HG03139 (cell line): ENCODE data around the gene OR52N2.
A peak's percentile ranks its signal among the peaks of the same experiment; 100 is the strongest.

Source experiments
- ATAC-seq: cut with Tn5 transposase; IDR thresholded peaks from one replicate; pipeline ENCODE4 v1.9.1; 2021; ENCODE audit not compliant: unreplicated experiment

OR52N2 gene

DNA sequence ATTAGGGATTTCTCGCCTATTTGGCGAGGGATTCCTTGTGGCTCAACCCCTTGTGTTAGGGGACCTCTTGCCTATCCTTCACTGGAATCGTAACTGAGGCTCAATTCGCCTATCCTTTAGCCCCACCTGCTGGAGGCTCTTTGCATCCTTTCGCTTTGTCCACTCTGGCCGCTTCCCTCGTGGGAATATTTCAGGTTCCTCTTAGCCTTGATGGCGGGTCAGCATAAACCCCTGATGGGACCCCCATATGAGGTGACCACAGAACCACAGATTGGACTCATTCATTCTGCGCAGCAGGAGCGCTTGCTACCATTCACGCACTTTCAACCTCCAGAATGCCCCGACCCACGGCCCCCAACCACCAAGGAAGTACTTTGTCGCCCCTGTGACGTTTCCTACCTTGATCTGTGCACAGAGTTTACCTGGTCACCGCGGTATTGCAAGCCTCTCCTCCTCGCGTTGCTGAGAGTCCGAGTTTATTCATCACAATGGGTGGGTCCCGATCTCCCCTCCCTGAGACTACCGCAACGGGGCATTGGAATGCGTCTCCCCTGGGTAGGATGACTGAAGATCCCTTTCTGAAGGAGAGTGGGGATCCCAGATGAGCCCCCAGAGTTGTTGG lies at the start of gene OR52N2:
OR52N2 (plus strand) TSS at position 425 of the 622 bp plus-strand sequence. CDS start 11,412 bp downstream, outside the sequence.
- ATAC-seq, result peak; percentile 84

GRCh38 chr11:5767056-5767455 lies 41.7 kb upstream of the OR52N2 start:
- ATAC-seq, result no peak

GRCh38 chr11:5783255-5783654 lies 25.5 kb upstream of the OR52N2 start, which contains the start of gene OR52N5:
Gene OR52N5 (minus strand): TSS chr11:5783355. CDS start chr11:5778634, 4,721 bp downstream.
- ATAC-seq, result no peak

DNA sequence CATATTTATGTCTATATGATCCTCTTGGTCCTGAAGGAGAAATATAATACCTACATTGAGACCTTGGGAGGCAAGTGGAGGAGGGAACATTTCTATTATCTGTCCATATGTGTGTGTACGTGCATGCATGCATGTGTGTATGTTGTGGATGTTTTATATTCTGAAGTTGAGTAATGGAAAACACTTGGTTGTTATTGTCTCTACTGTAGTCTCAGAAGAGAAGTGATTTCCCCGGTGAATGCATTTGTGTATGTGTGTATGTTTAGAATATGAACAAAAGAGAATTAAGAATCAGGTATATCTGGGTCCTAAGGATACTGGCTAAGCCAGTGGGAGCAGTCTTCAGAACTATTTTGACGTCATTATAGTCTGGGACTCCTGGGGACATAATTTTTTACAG lies 17.6 kb upstream of the OR52N2 start, which contains the start of gene OR52N1:
OR52N1 (minus strand) TSS at position 101 of the 400 bp plus-strand sequence. CDS start 2,449 bp downstream, outside the sequence.
- no peak for ATAC-seq

GRCh38 chr11:5796541-5796940 lies 12.2 kb upstream of the OR52N2 start:
- ATAC-seq, result no peak

DNA sequence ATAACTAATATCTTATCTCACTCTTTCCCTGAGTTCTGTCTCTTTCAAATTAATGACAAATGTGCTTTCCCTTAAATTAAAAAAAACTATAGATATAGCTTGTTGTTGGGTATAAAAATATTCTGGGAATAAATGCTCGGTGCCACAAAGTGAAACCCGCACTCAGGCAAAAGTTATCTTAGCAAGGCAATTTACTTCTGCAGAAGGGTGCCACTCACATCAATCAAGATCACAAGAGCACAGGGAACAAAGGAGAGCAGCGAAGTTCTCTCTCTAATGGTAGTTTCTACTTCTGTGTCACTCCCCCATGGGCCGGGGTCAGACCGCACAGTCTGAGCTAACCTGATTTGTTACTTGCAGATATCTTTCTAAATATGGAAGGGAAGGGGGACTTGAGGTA lies 4.7 kb upstream of the OR52N2 start:
- ATAC-seq, result no peak

- no peak for ATAC-seq
Observed at GRCh38 chr11:5807580-5807979, 1.1 kb upstream of the OR52N2 start.

GRCh38 chr11:5809122-5809519 lies 397 bp downstream of the OR52N2 start:
- peak; percentile 26 for ATAC-seq

DNA sequence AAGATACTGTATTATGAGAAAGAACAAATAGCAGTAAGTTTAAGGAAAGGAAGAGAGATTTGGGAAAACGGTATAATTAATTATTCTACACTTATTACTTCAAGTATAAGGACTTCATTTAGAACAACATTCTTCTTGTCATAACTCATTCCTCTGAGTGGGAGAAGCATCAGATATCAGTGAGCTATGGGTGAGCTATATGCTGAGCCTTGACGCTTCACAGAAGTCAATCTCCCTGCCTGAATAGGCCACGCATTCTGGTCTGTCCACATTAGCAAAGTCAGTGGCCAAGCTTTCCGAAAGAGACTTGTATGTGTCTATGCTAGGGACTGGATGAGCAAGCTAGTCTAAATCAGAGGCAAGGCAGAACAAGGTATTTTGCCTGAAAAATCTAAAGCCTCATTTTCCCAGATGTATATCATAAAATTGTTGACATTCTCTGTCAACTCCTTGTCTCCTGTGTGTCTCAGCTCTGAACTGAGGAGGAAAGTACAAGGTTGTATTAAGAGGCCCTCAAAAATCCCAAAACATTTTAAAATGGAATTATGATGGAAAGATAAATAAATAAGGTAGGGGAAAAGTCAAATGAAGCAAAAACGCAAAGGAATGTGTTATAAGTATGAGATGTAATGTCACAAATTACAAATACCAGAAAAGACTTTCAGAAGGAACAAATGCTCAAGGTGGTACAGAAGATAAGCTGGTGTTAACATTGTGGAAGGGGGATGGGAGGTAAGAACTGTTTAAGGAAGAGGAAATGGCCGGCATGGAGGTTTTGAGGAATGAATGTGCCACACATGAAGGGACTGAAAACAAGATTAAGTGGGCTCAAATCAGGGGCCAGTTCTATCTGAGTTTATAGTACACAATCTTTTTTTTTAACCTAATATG lies 1.4 kb downstream of the OR52N2 start:
- no peak for ATAC-seq

DNA sequence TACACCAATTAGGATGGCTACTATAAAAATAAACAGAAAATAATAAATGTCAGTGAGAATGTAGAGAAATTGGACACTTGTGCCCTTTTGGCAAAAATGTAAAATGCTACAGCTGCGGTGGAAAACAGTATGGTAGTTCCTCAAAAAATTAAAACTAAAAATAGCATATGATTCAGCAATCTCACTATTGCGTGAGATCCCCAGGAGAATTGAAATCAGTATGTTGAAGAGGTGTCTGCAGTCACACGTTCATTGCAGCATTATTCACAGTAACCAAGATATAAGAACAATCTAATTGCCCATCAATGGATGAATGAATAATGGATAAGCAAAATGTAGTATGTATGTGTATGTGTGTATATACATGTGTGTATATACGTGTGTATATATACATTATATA lies 6.8 kb downstream of the OR52N2 start:
- ATAC-seq, result no peak

DNA sequence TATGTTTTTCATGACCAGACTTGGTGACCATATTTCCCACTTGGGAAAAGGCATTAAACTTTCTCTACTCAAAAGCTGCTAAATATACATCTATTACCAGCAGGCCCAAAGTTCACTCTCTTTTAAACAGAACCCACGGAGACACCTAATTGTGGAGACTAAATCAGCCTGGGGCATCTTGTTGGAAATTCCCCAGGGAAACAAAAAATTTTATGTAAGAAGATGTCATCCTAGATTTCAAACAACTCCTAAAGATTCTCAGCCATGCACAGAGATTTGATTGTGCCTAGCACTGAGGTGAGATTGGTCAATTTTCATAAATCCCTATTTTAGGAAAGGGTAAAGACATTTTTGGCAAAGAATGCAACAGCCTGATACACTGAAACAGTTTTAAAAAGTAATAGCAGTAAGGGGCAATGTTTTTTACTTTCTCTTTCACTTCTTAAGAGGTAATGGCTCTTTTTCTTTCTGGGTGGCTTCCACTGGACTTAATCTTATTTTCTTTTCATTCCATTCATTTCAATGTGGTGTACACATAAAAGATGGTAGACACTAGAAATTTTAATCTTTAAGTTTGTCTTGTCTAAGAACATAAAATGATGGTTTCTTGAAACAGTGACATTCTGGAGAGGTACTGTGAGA lies 9.6 kb downstream of the OR52N2 start:
- no peak for ATAC-seq

DNA sequence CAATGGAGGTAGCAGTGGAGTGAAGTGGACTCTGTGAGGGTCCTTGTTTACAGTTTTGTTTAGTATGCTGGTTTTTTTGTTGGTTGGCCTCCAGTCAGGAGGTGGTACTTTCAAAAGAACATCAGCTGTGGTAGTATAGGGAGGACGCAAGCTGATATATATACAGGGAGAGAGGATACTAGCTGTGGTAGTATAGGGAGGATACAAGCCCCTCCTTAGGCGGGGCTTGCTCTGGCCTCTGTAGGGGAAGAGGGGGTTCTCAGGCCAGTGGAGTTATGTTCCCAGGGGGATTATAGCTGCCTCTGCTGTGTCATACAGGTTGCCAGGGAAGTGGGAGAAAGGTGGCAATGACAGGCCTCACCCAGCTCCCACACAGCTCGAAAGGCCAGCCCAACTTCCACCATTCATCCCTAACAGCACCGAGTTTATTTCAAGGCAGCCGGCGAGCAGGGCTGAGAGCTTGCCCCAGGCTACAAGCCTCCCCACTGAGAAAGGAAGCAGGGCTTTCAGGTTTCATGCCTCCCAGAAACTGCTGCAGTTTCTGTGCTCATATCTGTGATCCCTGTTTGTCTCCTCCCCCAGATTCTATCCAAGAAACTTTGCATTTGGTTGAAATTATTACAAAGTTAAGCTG lies 22.6 kb downstream of the OR52N2 start:
- no peak for ATAC-seq

DNA sequence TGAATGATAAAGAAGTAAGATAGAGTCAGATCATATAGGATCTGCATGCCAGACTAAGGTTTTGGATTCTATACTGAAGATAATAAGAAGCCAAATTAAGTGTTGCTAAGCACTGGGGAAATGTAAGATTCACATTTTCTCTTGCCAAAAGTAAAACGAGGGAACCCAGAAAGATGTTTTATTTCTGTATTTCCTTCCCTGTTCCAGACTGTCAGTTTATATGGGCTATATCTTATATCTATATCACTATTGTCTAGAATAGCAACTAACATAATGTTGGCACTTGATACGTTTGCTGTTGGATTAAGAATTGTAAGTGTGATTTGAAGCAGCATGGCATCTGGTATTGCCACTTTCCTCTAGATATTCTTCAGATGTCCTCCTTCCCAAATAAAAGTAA lies 24.7 kb downstream of the OR52N2 start:
- no peak for ATAC-seq

DNA sequence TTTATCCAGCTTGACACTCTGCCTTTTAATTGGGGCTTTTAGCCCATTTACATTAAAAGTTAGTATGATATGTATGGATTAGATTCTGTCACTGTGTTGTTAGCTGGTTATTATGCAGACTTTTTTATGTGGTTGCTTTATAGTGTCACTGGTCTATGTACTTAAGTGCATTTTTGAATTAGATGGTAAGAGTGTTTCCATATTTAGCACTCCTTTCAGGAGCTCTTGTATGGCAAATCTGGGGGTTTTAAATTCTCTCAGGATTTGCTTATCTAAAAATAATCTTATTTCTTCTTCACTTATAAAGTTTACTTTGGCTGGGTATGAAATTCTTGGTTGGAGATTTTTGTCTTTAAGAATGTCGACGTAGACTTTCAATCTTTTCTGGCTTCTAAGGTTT lies 29.0 kb downstream of the OR52N2 start:
- ATAC-seq, result no peak

GRCh38 chr11:5841797-5842196 lies 33.1 kb downstream of the OR52N2 start, which contains the start of gene OR52E6:
Gene OR52E6 (minus strand): TSS chr11:5841897. CDS start chr11:5841897, 0 bp downstream.
- no peak for ATAC-seq

DNA sequence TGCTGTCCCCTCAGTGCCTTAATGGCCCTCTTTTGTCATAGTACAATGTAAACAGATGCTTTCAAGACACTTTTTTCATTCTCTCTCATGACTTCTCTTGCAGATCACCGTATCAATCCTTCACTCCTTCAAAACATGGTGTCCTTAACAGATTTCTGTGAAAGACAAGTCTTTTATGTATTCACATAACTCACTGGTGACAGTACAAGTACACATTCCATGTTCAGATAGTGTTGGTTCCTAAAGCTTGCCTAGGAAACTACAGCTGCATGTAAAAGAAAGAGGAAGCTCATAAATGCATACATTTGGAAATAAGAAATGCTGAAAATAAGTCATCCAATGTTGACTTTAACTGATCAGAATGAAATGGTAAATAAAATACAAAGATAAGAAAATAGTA lies 38.0 kb downstream of the OR52N2 start:
- no peak for ATAC-seq

DNA sequence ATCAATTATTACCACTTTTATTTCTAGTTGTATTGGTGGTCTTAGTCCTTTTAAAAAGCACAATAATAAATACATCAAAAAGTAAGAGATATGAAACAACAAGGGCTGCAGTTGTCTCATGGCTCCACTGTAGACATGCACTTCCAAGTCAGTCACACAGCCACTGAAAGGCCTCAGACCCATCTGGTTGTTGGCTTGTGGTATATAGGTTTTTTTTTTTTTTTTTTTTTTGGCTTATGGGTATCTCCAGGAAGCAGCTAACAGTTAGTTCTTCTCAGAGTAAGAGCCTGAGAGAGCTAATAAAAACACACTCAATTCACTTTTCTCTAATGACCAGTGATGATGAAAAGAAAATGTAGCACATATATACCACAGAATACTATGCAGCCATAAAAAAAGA lies 39.0 kb downstream of the OR52N2 start:
- no peak for ATAC-seq

GRCh38 chr11:5851002-5851401 lies 42.3 kb downstream of the OR52N2 start:
- no peak for ATAC-seq

- no peak for ATAC-seq
Observed at GRCh38 chr11:5857590-5857989, 48.9 kb downstream of the OR52N2 start, which contains the start of gene OR52E8. Gene OR52E8 (minus strand): TSS chr11:5857690. CDS start chr11:5857690, 0 bp downstream.

GRCh38 chr11:5865826-5866225 lies 57.1 kb downstream of the OR52N2 start:
- no peak for ATAC-seq
